Upper lobe of left lung (tissue), 4 donors: ENCODE results near the gene TYMS.

Experiments used
- EP300 ChIP-seq, 4 donors: sonication (generic); formaldehyde crosslinking; IDR thresholded peaks; one replicate each; pipeline ENCODE4 v1.5.1; 2017; ENCODE audit warnings: antibody characterized with exemption in 4 of 4, control low read depth in 2 of 4
- POLR2A ChIP-seq, 4 donors: fragments of 450-650 bp; IDR thresholded peaks; one replicate each; pipeline ENCODE4 v1.5.1; 2016 to 2017; ENCODE audit warnings: antibody characterized with exemption in 4 of 4, mild to moderate bottlenecking in 2 of 4
- POLR2AphosphoS5 ChIP-seq, 2 donors: sonication (generic); formaldehyde crosslinking; IDR thresholded peaks; one replicate each; pipeline ENCODE4 v1.5.1; 2017; ENCODE audit warnings: antibody characterized with exemption in 2 of 2
- TF ChIP-seq, protein P1 (sequence below), 6 experiments: fragments of 450-650 bp in 4 of 6; fragments of 200-600 bp in 2 of 6; sonication (generic) in 2 of 6; IDR thresholded peaks; one replicate each; pipeline ENCODE4 v1.5.1; 2016 to 2019; ENCODE audit warnings: antibody characterized with exemption in 6 of 6

- TF ChIP-seq POLR2A (IDR thresholded peaks at IDR 0.05) = no peak
- no peak for TF ChIP-seq EP300 (IDR thresholded peaks at IDR 0.05)
- TF ChIP-seq, protein P1, sequence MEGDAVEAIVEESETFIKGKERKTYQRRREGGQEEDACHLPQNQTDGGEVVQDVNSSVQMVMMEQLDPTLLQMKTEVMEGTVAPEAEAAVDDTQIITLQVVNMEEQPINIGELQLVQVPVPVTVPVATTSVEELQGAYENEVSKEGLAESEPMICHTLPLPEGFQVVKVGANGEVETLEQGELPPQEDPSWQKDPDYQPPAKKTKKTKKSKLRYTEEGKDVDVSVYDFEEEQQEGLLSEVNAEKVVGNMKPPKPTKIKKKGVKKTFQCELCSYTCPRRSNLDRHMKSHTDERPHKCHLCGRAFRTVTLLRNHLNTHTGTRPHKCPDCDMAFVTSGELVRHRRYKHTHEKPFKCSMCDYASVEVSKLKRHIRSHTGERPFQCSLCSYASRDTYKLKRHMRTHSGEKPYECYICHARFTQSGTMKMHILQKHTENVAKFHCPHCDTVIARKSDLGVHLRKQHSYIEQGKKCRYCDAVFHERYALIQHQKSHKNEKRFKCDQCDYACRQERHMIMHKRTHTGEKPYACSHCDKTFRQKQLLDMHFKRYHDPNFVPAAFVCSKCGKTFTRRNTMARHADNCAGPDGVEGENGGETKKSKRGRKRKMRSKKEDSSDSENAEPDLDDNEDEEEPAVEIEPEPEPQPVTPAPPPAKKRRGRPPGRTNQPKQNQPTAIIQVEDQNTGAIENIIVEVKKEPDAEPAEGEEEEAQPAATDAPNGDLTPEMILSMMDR (IDR thresholded peaks at IDR 0.05) = no peak
- no peak for TF ChIP-seq POLR2AphosphoS5 (IDR thresholded peaks at IDR 0.05)
Observed at GRCh38 chr18:652131-652530, 5.3 kb upstream of the TYMS start.
